ENCODE data around the gene ANKS4B.

DNA sequence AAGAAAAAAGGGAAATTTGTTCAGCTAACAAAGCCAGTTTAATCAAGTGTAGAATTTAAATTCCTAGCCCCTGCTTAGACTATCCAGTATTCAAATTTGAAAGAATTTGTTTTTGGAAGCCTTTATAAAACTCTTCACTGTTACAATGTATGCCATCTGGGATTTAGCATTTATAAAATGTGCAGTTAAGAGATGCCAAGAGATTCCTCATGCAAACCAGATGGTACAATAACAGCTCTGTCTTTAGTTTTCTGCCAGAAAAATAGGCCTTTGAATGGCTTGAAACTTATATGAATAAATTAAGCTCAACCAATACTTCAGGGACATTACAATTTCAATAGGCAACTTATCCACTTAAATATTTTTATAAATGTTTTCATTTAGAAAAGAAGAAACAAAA lies 6.8 kb upstream of the ANKS4B start:
- TF ChIP-seq, protein P1, sequence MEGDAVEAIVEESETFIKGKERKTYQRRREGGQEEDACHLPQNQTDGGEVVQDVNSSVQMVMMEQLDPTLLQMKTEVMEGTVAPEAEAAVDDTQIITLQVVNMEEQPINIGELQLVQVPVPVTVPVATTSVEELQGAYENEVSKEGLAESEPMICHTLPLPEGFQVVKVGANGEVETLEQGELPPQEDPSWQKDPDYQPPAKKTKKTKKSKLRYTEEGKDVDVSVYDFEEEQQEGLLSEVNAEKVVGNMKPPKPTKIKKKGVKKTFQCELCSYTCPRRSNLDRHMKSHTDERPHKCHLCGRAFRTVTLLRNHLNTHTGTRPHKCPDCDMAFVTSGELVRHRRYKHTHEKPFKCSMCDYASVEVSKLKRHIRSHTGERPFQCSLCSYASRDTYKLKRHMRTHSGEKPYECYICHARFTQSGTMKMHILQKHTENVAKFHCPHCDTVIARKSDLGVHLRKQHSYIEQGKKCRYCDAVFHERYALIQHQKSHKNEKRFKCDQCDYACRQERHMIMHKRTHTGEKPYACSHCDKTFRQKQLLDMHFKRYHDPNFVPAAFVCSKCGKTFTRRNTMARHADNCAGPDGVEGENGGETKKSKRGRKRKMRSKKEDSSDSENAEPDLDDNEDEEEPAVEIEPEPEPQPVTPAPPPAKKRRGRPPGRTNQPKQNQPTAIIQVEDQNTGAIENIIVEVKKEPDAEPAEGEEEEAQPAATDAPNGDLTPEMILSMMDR (conservative IDR thresholded peaks at IDR 0.05; ENCODE audit: low read depth in 2 of 2): no peak
- TF ChIP-seq ZNF114 (CRISPR knock-in tag; IDR thresholded peaks at IDR 0.05) (no peak), ZNF331 (CRISPR knock-in tag; IDR thresholded peaks at IDR 0.05; ENCODE audit: low read depth) (no peak), CREB1 (CRISPR knock-in tag; IDR thresholded peaks at IDR 0.05; ENCODE audit: low read depth) (no peak), EZH2 (IDR thresholded peaks at IDR 0.05; ENCODE audit: low read depth, unreplicated experiment) (no peak), JUNB (IDR thresholded peaks at IDR 0.05; ENCODE audit: unreplicated experiment) (no peak), POLR2AphosphoS5 (IDR thresholded peaks at IDR 0.05; ENCODE audit: low read depth) (no peak), EZH2phosphoT487 (IDR thresholded peaks at IDR 0.05; ENCODE audit: unreplicated experiment) (no peak), NANOG (IDR thresholded peaks at IDR 0.05; ENCODE audit: borderline replicate concordance) (no peak)
- TF ChIP-seq, protein P2, sequence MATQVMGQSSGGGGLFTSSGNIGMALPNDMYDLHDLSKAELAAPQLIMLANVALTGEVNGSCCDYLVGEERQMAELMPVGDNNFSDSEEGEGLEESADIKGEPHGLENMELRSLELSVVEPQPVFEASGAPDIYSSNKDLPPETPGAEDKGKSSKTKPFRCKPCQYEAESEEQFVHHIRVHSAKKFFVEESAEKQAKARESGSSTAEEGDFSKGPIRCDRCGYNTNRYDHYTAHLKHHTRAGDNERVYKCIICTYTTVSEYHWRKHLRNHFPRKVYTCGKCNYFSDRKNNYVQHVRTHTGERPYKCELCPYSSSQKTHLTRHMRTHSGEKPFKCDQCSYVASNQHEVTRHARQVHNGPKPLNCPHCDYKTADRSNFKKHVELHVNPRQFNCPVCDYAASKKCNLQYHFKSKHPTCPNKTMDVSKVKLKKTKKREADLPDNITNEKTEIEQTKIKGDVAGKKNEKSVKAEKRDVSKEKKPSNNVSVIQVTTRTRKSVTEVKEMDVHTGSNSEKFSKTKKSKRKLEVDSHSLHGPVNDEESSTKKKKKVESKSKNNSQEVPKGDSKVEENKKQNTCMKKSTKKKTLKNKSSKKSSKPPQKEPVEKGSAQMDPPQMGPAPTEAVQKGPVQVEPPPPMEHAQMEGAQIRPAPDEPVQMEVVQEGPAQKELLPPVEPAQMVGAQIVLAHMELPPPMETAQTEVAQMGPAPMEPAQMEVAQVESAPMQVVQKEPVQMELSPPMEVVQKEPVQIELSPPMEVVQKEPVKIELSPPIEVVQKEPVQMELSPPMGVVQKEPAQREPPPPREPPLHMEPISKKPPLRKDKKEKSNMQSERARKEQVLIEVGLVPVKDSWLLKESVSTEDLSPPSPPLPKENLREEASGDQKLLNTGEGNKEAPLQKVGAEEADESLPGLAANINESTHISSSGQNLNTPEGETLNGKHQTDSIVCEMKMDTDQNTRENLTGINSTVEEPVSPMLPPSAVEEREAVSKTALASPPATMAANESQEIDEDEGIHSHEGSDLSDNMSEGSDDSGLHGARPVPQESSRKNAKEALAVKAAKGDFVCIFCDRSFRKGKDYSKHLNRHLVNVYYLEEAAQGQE (IDR thresholded peaks at IDR 0.05; ENCODE audit: unreplicated experiment): no peak

Measured in GM23338 (cell line).